NCI-H1092 treated with DMSO at 0.1 percent for 48 hours (cell line): ENCODE measurements around the gene CBL.
A peak's percentile ranks its signal among the peaks of the same experiment; 100 is the strongest.

ENCODE experiments used
- DNase-seq: peaks from one replicate; lab custom pipeline; 2025; lab: John Stamatoyannopoulos, UW

The CBL gene

GRCh38 chr11:119314726-119315125 lies 108.6 kb downstream of the CBL start:
- no peak for DNase-seq

- DNase-seq, result peak; percentile 76
These were observed 109.2 kb downstream of the CBL start for GRCh38 chr11:119315131-119316015.

GRCh38 chr11:119316016-119316728 lies 110.0 kb downstream of the CBL start:
- DNase-seq, result peak; percentile 76

- DNase-seq, result peak; percentile 43
These were observed 110.8 kb downstream of the CBL start, which contains the start of gene MCAM for GRCh38 chr11:119316729-119317591. MCAM (minus strand) TSS chr11:119317130; CDS start chr11:119317101, 29 bp downstream.

GRCh38 chr11:119317592-119318239 lies 111.6 kb downstream of the CBL start:
- DNase-seq, result no peak

GRCh38 chr11:119318240-119319135 lies 112.3 kb downstream of the CBL start:
- DNase-seq, result peak; percentile 14

- DNase-seq, result no peak
These were observed 113.1 kb downstream of the CBL start for GRCh38 chr11:119319136-119319699.

GRCh38 chr11:119319700-119320239 lies 113.6 kb downstream of the CBL start:
- no peak for DNase-seq

- DNase-seq, result no peak
These were observed 114.2 kb downstream of the CBL start for GRCh38 chr11:119320240-119320775.

- DNase-seq, result peak; percentile 18
These were observed 114.8 kb downstream of the CBL start for GRCh38 chr11:119320776-119321524.

- no peak for DNase-seq
These were observed 116.2 kb downstream of the CBL start for GRCh38 chr11:119322360-119322739.

- no peak for DNase-seq
These were observed 116.9 kb downstream of the CBL start for GRCh38 chr11:119322921-119323531.

GRCh38 chr11:119323532-119324033 lies 117.4 kb downstream of the CBL start:
- DNase-seq, result peak; percentile 72

- no peak for DNase-seq
These were observed 118.0 kb downstream of the CBL start for GRCh38 chr11:119324189-119324588.

- DNase-seq, result no peak
These were observed 123.2 kb downstream of the CBL start for GRCh38 chr11:119329320-119329719.

GRCh38 chr11:119330237-119330636 lies 124.1 kb downstream of the CBL start:
- no peak for DNase-seq

GRCh38 chr11:119332111-119332765 lies 126.1 kb downstream of the CBL start:
- no peak for DNase-seq
